Measurements from ENCODE around the gene CKM. TPM values are rescaled to one million over a fixed set of nuclear protein-coding genes. Genes with fewer than 3 reads are reported as not detected.

The CKM gene
- total and polyA plus RNA-seq, 8 donors, result 0.23 to 4.9 (median 1.2) TPM; not detected in 5

GRCh38 chr19:45327404-45328143, 4.9 kb upstream of the CKM start:
- intact Hi-C loops (cut with DNase I), result no loop called here
- no peaks in the 10 kb centered on the region for H3K9me3 ChIP-seq
- H3K36me3 ChIP-seq, result no peaks in the 10 kb centered on the region
- no peaks in the 10 kb centered on the region for H3K27me3 ChIP-seq
- no peaks in the 10 kb centered on the region for H3K4me1 ChIP-seq
- no peak for ATAC-seq
- no peak for DNase-seq
- 59 to 61% methylated on average over 13 of the region's 13 CpGs for WGBS, 2 donors
- no peak for TF ChIP-seq CTCF (IDR thresholded peaks at IDR 0.05)
- no peak for FAIRE-seq
- H3K27ac ChIP-seq, result no peak overlapping the region
- H3K4me3 ChIP-seq, result no peak overlapping the region

- H3K27me3 ChIP-seq, result no peaks in the 10 kb centered on the region
- no peak overlapping the region for H3K4me3 ChIP-seq
- no peaks in the 10 kb centered on the region for H3K9me3 ChIP-seq
- DNase-seq, result no peak
- intact Hi-C loops (cut with DNase I), result no loop called here
- WGBS, 2 donors, result 72 to 76% methylated on average over 11 of the region's 11 CpGs
- no peaks in the 10 kb centered on the region for H3K36me3 ChIP-seq
- no peak for ATAC-seq
- H3K4me1 ChIP-seq, result no peaks in the 10 kb centered on the region
- no peak for TF ChIP-seq CTCF (IDR thresholded peaks at IDR 0.05)
- no peak for FAIRE-seq
- H3K27ac ChIP-seq, result no peak overlapping the region
These were observed 1.8 kb upstream of the CKM start for GRCh38 chr19:45324349-45324907.

GRCh38 chr19:45323671-45324081, 1.0 kb upstream of the CKM start:
- no peak for TF ChIP-seq CTCF (IDR thresholded peaks at IDR 0.05)
- no peaks in the 10 kb centered on the region for H3K4me1 ChIP-seq
- ATAC-seq, result peak in 1 of 4 donors; percentile 27
- H3K9me3 ChIP-seq, result no peaks in the 10 kb centered on the region
- 7 to 8% methylated on average over 25 to 30 of the region's 30 CpGs for WGBS, 2 donors
- H3K27me3 ChIP-seq, result no peaks in the 10 kb centered on the region
- no peaks in the 10 kb centered on the region for H3K36me3 ChIP-seq
- no peak overlapping the region for H3K27ac ChIP-seq
- H3K4me3 ChIP-seq, result no peak overlapping the region
- no peak for FAIRE-seq
- intact Hi-C loops (cut with DNase I), result no loop called here
- no peak for DNase-seq

- intact Hi-C loops (cut with DNase I), result no loop called here
- no peak for FAIRE-seq
- no peaks in the 10 kb centered on the region for H3K27me3 ChIP-seq
These were observed 364 bp downstream of the CKM start for GRCh38 chr19:45322311-45322710.

More at GRCh38 chr19:45322311-45322710, 364 bp downstream of the CKM start:
- Histone ChIP-seq H3K27ac (no peak overlapping the region), H3K36me3 (no peaks in the 10 kb centered on the region), H3K9me3 (no peaks in the 10 kb centered on the region), H3K4me1 (no peaks in the 10 kb centered on the region), H3K4me3 (no peak overlapping the region)
- ATAC-seq (peak in 1 of 4 donors; percentile 15), DNase-seq (no peak)
- no peak for TF ChIP-seq CTCF (IDR thresholded peaks at IDR 0.05)
- WGBS, 2 donors, result 55 to 58% methylated on average over 11 of the region's 11 CpGs

Measured in pancreas (tissue), 10 donors.